WTC11 (cell line): Measurements from ENCODE around the gene ADAMTS2. TPM values are rescaled to one million over a fixed set of nuclear protein-coding genes. Genes with fewer than 3 reads are reported as not detected.

Experiments used
- ATAC-seq: fragments of 200-7000 bp; cut with Tn5 transposase; 2 replicates; pipeline ENCODE4 v1.10.0; 2021; ENCODE audit warnings: mild to moderate bottlenecking, moderate library complexity
- CTCF ChIA-PET: fragments of 300-600 bp; sonication (Branson Sonifier 250); formaldehyde crosslinking; loops from one replicate; lab custom pipeline; 2021; ENCODE audit warnings: antibody characterized with exemption; lab: Charles Lee
- POLR2A ChIA-PET: fragments of 350-600 bp; sonication (Branson Sonifier 250); formaldehyde crosslinking; loops from one replicate; lab custom pipeline; 2021; ENCODE audit warnings: antibody characterized with exemption; lab: Charles Lee
- DNase-seq: peaks from one replicate; pipeline ENCODE4 v3.0.0; 2021; ENCODE audit warnings: low spot score
- H3K27ac Mint-ChIP-seq: 2 replicates; pipeline ENCODE4 v1.8.0; 2021; ENCODE audit warnings: mixed read lengths
- H3K27me3 Mint-ChIP-seq: 2 replicates; pipeline ENCODE4 v1.8.0; 2021; ENCODE audit warnings: low read depth, mild to moderate bottlenecking, moderate library complexity, mixed read lengths
- H3K36me3 Mint-ChIP-seq: 2 replicates; pipeline ENCODE4 v1.8.0; 2021; ENCODE audit warnings: mixed read lengths
- H3K4me1 Mint-ChIP-seq: 2 replicates; pipeline ENCODE4 v1.8.0; 2022; ENCODE audit warnings: mixed read lengths
- H3K4me3 Mint-ChIP-seq: 2 replicates; pipeline ENCODE4 v1.8.0; 2021; ENCODE audit warnings: mild to moderate bottlenecking, moderate library complexity, mixed read lengths
- H3K9me3 Mint-ChIP-seq: 2 replicates; pipeline ENCODE4 v1.8.0; 2021; ENCODE audit warnings: mixed read lengths
- ARID4B ChIP-seq: sonication (generic); formaldehyde crosslinking; IDR thresholded peaks from 2 replicates; pipeline ENCODE4 v1.8.0; 2023; ENCODE audit warnings: missing genetic modification reagents, mild to moderate bottlenecking, borderline replicate concordance
- CREB1 ChIP-seq: sonication (generic); formaldehyde crosslinking; IDR thresholded peaks from 2 replicates; pipeline ENCODE4 v1.8.0; 2023; ENCODE audit warnings: mild to moderate bottlenecking, missing genetic modification reagents
- E2F1 ChIP-seq: sonication (generic); formaldehyde crosslinking; IDR thresholded peaks from 2 replicates; pipeline ENCODE4 v1.8.0; 2022; ENCODE audit warnings: mild to moderate bottlenecking, missing genetic modification reagents
- ESRRA ChIP-seq: sonication (generic); formaldehyde crosslinking; IDR thresholded peaks from 2 replicates; pipeline ENCODE4 v1.8.1; 2022; ENCODE audit warnings: mild to moderate bottlenecking, missing genetic modification reagents, borderline replicate concordance
- ETV6 ChIP-seq: sonication (generic); formaldehyde crosslinking; IDR thresholded peaks from 2 replicates; pipeline ENCODE4 v1.8.1; 2022; ENCODE audit warnings: mild to moderate bottlenecking, missing genetic modification reagents
- FOXP1 ChIP-seq: sonication (generic); formaldehyde crosslinking; IDR thresholded peaks from 2 replicates; pipeline ENCODE4 v1.8.0; 2022; ENCODE audit warnings: missing genetic modification reagents, mild to moderate bottlenecking, moderate library complexity, borderline replicate concordance
- IRF1 ChIP-seq: sonication (generic); formaldehyde crosslinking; IDR thresholded peaks from 2 replicates; pipeline ENCODE4 v1.8.0; 2023; ENCODE audit warnings: missing genetic modification reagents
- MLX ChIP-seq: sonication (generic); formaldehyde crosslinking; IDR thresholded peaks from 2 replicates; pipeline ENCODE4 v1.8.1; 2023; ENCODE audit warnings: mild to moderate bottlenecking, missing genetic modification reagents, moderate library complexity
- NFATC4 ChIP-seq: fragments of 250-450 bp; sonication (Bioruptor Pico); IDR thresholded peaks from 2 replicates; pipeline ENCODE4 v1.9.0; 2021; ENCODE audit warnings: mild to moderate bottlenecking
- NR1H2 ChIP-seq: sonication (generic); formaldehyde crosslinking; IDR thresholded peaks from 2 replicates; pipeline ENCODE4 v1.9.0; 2021; ENCODE audit warnings: mild to moderate bottlenecking, moderate library complexity, missing genetic modification reagents
- SMAD3 ChIP-seq: sonication (generic); formaldehyde crosslinking; IDR thresholded peaks from 2 replicates; pipeline ENCODE4 v1.8.0; 2022; ENCODE audit warnings: missing genetic modification reagents, mild to moderate bottlenecking, borderline replicate concordance
- SOX15 ChIP-seq: fragments of 250-450 bp; sonication (Bioruptor Pico); IDR thresholded peaks from 2 replicates; pipeline ENCODE4 v1.9.0; 2021; ENCODE audit warnings: mild to moderate bottlenecking
- TP53 ChIP-seq: sonication (generic); formaldehyde crosslinking; IDR thresholded peaks from 2 replicates; pipeline ENCODE4 v1.8.1; 2023; ENCODE audit warnings: mild to moderate bottlenecking, missing genetic modification reagents
- ZNF138 ChIP-seq: sonication (generic); formaldehyde crosslinking; conservative IDR thresholded peaks from 2 replicates; pipeline ENCODE4 v1.8.1; 2022; ENCODE audit warnings: mild to moderate bottlenecking, moderate library complexity, missing genetic modification reagents
- ZNF425 ChIP-seq: fragments of 250-450 bp; sonication (Bioruptor Pico); conservative IDR thresholded peaks from 2 replicates; pipeline ENCODE4 v1.9.0; 2021; ENCODE audit warnings: mild to moderate bottlenecking
- total RNA-seq: library from RNA; stranded (reverse); gene quantifications from 3 replicates; pipeline ENCODE4 v1.2.3, GENCODE V29; 2021

The ADAMTS2 gene
- total RNA-seq, 1 experiment from 2014 or later: 11.2 TPM

- Mint-ChIP-seq H3K27ac (no peak overlapping the region), H3K27me3 (peaks cover 51% of the 10 kb centered on the region), H3K4me3 (peak overlapping the region; percentile 75), H3K9me3 (no peaks in the 10 kb centered on the region), H3K36me3 (no peaks in the 10 kb centered on the region), H3K4me1 (peaks cover 24% of the 10 kb centered on the region)
- ATAC-seq (no peak), DNase-seq (no peak)
- no peak for TF ChIP-seq FOXP1
- TF ChIP-seq ESRRA: no peak
- peak; percentile 7; the same call in 1 of the 2 replicates for TF ChIP-seq IRF1
- TF ChIP-seq TP53 (CRISPR knock-in tag): no peak
- TF ChIP-seq ARID4B (CRISPR knock-in tag): no peak
- no peak for TF ChIP-seq E2F1
- TF ChIP-seq ZNF138 (CRISPR knock-in tag): no peak
- TF ChIP-seq ETV6 (CRISPR knock-in tag): 0 out of 2 replicates have a peak, but pooled peaks have one; percentile 8
- TF ChIP-seq SOX15 (CRISPR knock-in tag): no peak
- TF ChIP-seq ZNF425 (CRISPR knock-in tag): no peak
- no peak for TF ChIP-seq NFATC4 (CRISPR knock-in tag)
- no peak for TF ChIP-seq SMAD3 (CRISPR knock-in tag)
- no peak for TF ChIP-seq MLX (CRISPR knock-in tag)
- TF ChIP-seq CREB1: 0 out of 2 replicates have a peak, but pooled peaks have one; percentile 29
- no peak for TF ChIP-seq NR1H2
- CTCF ChIA-PET: interaction anchor here (0.6 to 2.7 kb wide), 28 partner anchors 11 to 325 kb away, joined by 3 to 12 read pairs (median 5); no protein-coding TSS in a partner anchor
- POLR2A ChIA-PET: no interaction called here
Measured at GRCh38 chr5:179343021-179343718, 2.1 kb downstream of the ADAMTS2 start.

GRCh38 chr5:179342577-179342976, 2.7 kb downstream of the ADAMTS2 start:
- ATAC-seq (peak; percentile 10; the same call in 1 of the 2 replicates), DNase-seq (peak; percentile 49)
- peaks cover 24% of the 10 kb centered on the region for H3K4me1 Mint-ChIP-seq
- no peaks in the 10 kb centered on the region for H3K9me3 Mint-ChIP-seq
- peaks cover 45% of the 10 kb centered on the region for H3K27me3 Mint-ChIP-seq
- H3K36me3 Mint-ChIP-seq: no peaks in the 10 kb centered on the region
- CTCF ChIA-PET: interaction anchor here (0.6 to 2.7 kb wide), 15 partner anchors 10 to 326 kb away, joined by 3 to 12 read pairs (median 5); no protein-coding TSS in a partner anchor
- peak overlapping the region; percentile 75 for H3K4me3 Mint-ChIP-seq
- no peak for TF ChIP-seq ARID4B (CRISPR knock-in tag)
- TF ChIP-seq, all 79 proteins: peak for 0
- POLR2A ChIA-PET: no interaction called here
- no peak overlapping the region for H3K27ac Mint-ChIP-seq
